ENCODE results near the gene BNIPL. TPM values are rescaled to one million over a fixed set of nuclear protein-coding genes. Genes with fewer than 3 reads are reported as not detected.

Gene BNIPL, protein sequence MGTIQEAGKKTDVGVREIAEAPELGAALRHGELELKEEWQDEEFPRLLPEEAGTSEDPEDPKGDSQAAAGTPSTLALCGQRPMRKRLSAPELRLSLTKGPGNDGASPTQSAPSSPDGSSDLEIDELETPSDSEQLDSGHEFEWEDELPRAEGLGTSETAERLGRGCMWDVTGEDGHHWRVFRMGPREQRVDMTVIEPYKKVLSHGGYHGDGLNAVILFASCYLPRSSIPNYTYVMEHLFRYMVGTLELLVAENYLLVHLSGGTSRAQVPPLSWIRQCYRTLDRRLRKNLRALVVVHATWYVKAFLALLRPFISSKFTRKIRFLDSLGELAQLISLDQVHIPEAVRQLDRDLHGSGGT
- total RNA-seq (1 to 10 TPM in 1 of 9 donors, under 1 TPM in 5, not detected in 3; 0.11 to 2.4 (median 0.27) TPM), polyA plus RNA-seq (1 to 10 TPM in 1 of 3 donors, under 1 TPM in 2; 0.05 to 1.4 (median 0.24) TPM)
- long read RNA-seq, donor 1 = 0 reads
- long read RNA-seq, donor 2 = 0 reads
- long read RNA-seq, donor 3 = 0 reads
- long read RNA-seq, donor 4, partial matches to known transcripts = 0 of 1 reads
- long read RNA-seq, donor 4, other reads (novel, unspliced or antisense) = 1 of 1 reads
- long read RNA-seq, donor 5 = 0 reads
- long read RNA-seq, donor 6 = 0 reads
- long read RNA-seq, donor 7 = 0 reads
- long read RNA-seq, donor 8 = 0 reads
- long read RNA-seq, donor 9 = 0 reads
- long read RNA-seq, donor 10 = 0 reads

DNA sequence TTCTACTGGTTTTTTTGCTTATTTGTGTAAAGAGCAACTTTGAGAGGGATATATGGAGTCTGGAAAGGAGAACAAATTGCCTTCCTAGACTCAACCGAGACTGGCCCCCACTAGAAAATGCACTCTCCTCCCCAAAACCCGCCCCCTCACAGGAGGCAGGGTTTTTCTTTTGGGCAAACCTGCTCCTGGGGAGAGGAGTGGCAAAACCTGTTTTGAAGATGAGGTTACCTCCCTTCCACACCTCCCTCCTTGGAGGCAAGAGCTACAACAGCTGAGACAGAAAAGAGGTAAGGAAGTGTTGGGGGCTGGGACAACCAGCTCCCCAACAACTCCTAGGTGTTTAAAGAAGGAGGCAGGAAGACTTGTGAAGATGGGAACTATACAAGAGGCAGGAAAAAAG, at the start of gene BNIPL:
BNIPL (plus strand) TSS at position 231 of the 400 bp plus-strand sequence; CDS start at position 371, 140 bp downstream.
- Histone ChIP-seq H3K4me3 (no peak within 1 kb of the TSS), H3K27ac (no peak within 1 kb of the TSS), H3K27me3 (no peaks in the 10 kb centered on the region), H3K9me3 (replicated peaks in 1 of 3) (no peaks in the 10 kb centered on the region), H3K36me3 (replicated peaks in 1 of 2) (peaks cover 0 to 16% of the 10 kb centered on the region in 2 donors), H3K4me1 (replicated peaks in 1 of 2) (no peaks in the 10 kb centered on the region)
- intact Hi-C loops (cut with DNase I) = no loop called here
- 48 to 67% (median 50%) methylated on average over 2 of the region's 2 CpGs for WGBS, 4 donors
- TF ChIP-seq POLR2A (IDR thresholded peaks at IDR 0.05) = no peak
- TF ChIP-seq, protein P1, sequence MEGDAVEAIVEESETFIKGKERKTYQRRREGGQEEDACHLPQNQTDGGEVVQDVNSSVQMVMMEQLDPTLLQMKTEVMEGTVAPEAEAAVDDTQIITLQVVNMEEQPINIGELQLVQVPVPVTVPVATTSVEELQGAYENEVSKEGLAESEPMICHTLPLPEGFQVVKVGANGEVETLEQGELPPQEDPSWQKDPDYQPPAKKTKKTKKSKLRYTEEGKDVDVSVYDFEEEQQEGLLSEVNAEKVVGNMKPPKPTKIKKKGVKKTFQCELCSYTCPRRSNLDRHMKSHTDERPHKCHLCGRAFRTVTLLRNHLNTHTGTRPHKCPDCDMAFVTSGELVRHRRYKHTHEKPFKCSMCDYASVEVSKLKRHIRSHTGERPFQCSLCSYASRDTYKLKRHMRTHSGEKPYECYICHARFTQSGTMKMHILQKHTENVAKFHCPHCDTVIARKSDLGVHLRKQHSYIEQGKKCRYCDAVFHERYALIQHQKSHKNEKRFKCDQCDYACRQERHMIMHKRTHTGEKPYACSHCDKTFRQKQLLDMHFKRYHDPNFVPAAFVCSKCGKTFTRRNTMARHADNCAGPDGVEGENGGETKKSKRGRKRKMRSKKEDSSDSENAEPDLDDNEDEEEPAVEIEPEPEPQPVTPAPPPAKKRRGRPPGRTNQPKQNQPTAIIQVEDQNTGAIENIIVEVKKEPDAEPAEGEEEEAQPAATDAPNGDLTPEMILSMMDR (IDR thresholded peaks at IDR 0.05) = no peak
- no peak for DNase-seq

DNA sequence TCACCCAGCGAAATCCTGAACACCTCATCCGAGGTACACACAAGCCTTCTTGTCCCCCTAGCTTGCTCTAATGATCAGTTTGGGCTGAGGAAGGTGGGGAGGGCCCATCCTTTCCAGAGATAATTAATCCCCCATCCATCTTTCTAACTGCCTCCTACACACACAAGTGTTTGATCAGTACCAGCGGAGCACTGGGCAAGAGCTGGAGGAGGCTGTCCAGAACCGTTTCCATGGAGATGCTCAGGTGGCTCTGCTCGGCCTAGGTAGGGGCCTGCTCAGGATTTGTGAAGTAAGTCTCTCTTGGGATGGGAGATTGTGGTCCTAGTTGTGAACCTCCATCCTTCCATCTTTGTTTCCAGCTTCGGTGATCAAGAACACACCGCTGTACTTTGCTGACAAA, 48.5 kb upstream of the BNIPL start:
- Histone ChIP-seq H3K27me3 (no peaks in the 10 kb centered on the region), H3K4me3 (no peak overlapping the region), H3K4me1 (replicated peaks in 1 of 2) (no peaks in the 10 kb centered on the region), H3K9me3 (replicated peaks in 1 of 3) (no peaks in the 10 kb centered on the region), H3K27ac (no peak overlapping the region), H3K36me3 (replicated peaks in 1 of 2) (no peaks in the 10 kb centered on the region)
- DNase-seq = no peak
- intact Hi-C loops (cut with DNase I) = no loop called here
- WGBS, 4 donors = 80 to 92% (median 89%) methylated on average over 7 of the region's 7 CpGs
- TF ChIP-seq POLR2A (IDR thresholded peaks at IDR 0.05) = no peak
- TF ChIP-seq, protein P1 (IDR thresholded peaks at IDR 0.05) = no peak

DNA sequence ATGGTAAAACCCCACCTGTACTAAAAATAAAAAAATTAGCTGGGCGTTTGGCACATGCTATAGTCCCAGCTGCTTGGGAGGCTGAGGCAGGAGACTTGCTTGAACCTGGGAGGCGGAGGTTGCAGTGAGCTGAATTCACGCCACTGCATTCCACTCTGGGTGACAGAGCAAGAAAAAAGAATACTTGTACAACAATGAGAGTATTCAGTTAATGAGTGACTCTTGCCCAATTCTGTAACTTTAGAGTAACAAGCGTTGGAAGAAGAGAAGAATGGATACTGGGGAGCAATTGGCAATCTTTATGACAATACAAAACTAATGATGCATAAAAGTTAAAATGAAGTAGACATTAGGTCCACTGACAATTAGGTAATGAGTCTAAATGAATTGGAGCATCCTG, 43.8 kb upstream of the BNIPL start:
- intact Hi-C loops (cut with DNase I) = no loop called here
- peaks cover 7 to 8% of the 10 kb centered on the region in 2 donors for H3K4me1 ChIP-seq (replicated peaks in 1 of 2)
- DNase-seq = no peak
- no peak overlapping the region for H3K27ac ChIP-seq
- H3K36me3 ChIP-seq (replicated peaks in 1 of 2) = peaks cover 0 to 12% of the 10 kb centered on the region in 2 donors
- H3K27me3 ChIP-seq = no peaks in the 10 kb centered on the region
- no peaks in the 10 kb centered on the region for H3K9me3 ChIP-seq (replicated peaks in 1 of 3)
- TF ChIP-seq, protein P1 (IDR thresholded peaks at IDR 0.05) = no peak
- TF ChIP-seq POLR2A (IDR thresholded peaks at IDR 0.05) = no peak
- H3K4me3 ChIP-seq = no peak overlapping the region
- 59 to 75% (median 71%) methylated on average over 4 of the region's 4 CpGs for WGBS, 4 donors

DNA sequence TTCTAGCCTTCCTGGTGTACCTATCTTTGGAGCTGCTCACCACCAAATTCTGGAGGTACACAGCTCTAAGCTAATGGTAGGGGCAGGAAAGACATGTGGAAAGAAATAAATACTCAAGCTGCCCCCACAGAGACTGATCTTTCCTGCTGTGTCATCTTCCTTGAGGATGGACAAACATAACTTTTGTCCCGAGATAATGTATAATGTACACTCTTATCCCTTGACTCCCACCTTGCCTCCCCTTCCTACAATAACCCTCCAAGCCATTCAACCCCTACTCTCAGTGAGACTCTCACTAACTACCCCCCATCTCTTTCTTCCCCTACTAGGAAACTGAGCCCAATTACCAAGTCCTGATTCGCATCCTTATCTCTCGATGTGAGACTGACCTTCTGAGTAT, 42.1 kb upstream of the BNIPL start:
- TF ChIP-seq, protein P1 (IDR thresholded peaks at IDR 0.05) = no peak
- no peak for TF ChIP-seq POLR2A (IDR thresholded peaks at IDR 0.05)
- WGBS, 4 donors = 52 to 68% (median 58%) methylated on average over 3 of the region's 3 CpGs
- H3K4me1 ChIP-seq (replicated peaks in 1 of 2) = peaks cover 7 to 8% of the 10 kb centered on the region in 2 donors
- no peak for DNase-seq
- no peaks in the 10 kb centered on the region for H3K9me3 ChIP-seq (replicated peaks in 1 of 3)
- H3K27ac ChIP-seq = no peak overlapping the region
- H3K36me3 ChIP-seq (replicated peaks in 1 of 2) = peaks cover 0 to 26% of the 10 kb centered on the region in 2 donors
- H3K4me3 ChIP-seq = no peak overlapping the region
- H3K27me3 ChIP-seq = no peaks in the 10 kb centered on the region
- intact Hi-C loops (cut with DNase I) = no loop called here

All from adrenal gland (tissue), 19 donors.